OCI-LY7 (cell line): ENCODE measurements around the gene TMEM94. TPM values are rescaled to one million over a fixed set of nuclear protein-coding genes. Genes with fewer than 3 reads are reported as not detected.

Source experiments
- Bru-seq: library from RNA; stranded (reverse); fragments of 400-500 nt; gene quantifications from one replicate; lab custom pipeline; 2021; lab: Mats Ljungman, UMichigan
- BruChase-seq, 2 experiments: library from RNA; stranded (reverse); fragments of 400-500 nt; gene quantifications; one replicate each; lab custom pipeline; 2021; lab: Mats Ljungman, UMichigan
- BruUV-seq: library from RNA; stranded (reverse); fragments of 400-500 nt; replicated peaks from 2 replicates; lab custom pipeline; 2021; lab: Mats Ljungman, UMichigan
- CTCF ChIA-PET: fragments of 300-600 bp; sonication (Branson Sonifier 250); formaldehyde crosslinking; loops from one replicate; lab custom pipeline; 2022; ENCODE audit warnings: antibody characterized with exemption; ENCODE audit not compliant: unreplicated experiment; lab: Charles Lee
- POLR2A ChIA-PET: fragments of 300-600 bp; sonication (Branson Sonifier 250); formaldehyde crosslinking; loops from one replicate; lab custom pipeline; 2022; ENCODE audit warnings: antibody characterized with exemption; lab: Charles Lee
- DNase-seq: peaks from one replicate; pipeline ENCODE4 v3.0.0-alpha.2; 2015; ENCODE audit warnings: low spot score
- H2AFZ ChIP-seq: fragments of 200-600 bp; sonication (generic), shearing (Covaris generic); 2 replicates; pipeline ENCODE4 v1.6.1; 2014; ENCODE audit warnings: mild to moderate bottlenecking, antibody characterized with exemption, low read length, moderate library complexity
- H3K27ac ChIP-seq: fragments of 200-600 bp; sonication (generic); 2 replicates; pipeline ENCODE4 v1.5.1; 2014; ENCODE audit warnings: mixed run types, low read depth, mild to moderate bottlenecking, moderate library complexity, low read length, inconsistent platforms; ENCODE audit not compliant: poor library complexity, severe bottlenecking
- H3K36me3 ChIP-seq: fragments of 200-600 bp; sonication (generic); 2 replicates; pipeline ENCODE4 v1.6.1; 2014; ENCODE audit warnings: mild to moderate bottlenecking, antibody characterized with exemption, low read length, moderate library complexity, mixed read lengths; ENCODE audit not compliant: insufficient read depth
- H3K4me1 ChIP-seq: fragments of 200-600 bp; sonication (generic); 2 replicates; pipeline ENCODE4 v1.5.1; 2014; ENCODE audit warnings: mild to moderate bottlenecking, low read length; ENCODE audit not compliant: insufficient read depth, poor library complexity, severe bottlenecking
- H3K4me2 ChIP-seq: fragments of 200-600 bp; sonication (generic); 2 replicates; pipeline ENCODE4 v1.6.1; 2014; ENCODE audit warnings: mild to moderate bottlenecking, low read length
- H3K4me3 ChIP-seq: fragments of 200-600 bp; sonication (generic); 2 replicates; pipeline ENCODE4 v1.5.1; 2014; ENCODE audit warnings: mild to moderate bottlenecking, low read depth, low read length; ENCODE audit not compliant: poor library complexity, severe bottlenecking
- H3K79me2 ChIP-seq: fragments of 200-600 bp; sonication (generic); 2 replicates; pipeline ENCODE4 v1.6.1; 2016; ENCODE audit warnings: low read depth, mild to moderate bottlenecking, low read length, moderate library complexity, mixed read lengths; ENCODE audit not compliant: insufficient read depth
- H3K9me2 ChIP-seq: fragments of 200-600 bp; sonication (generic); 2 replicates; pipeline ENCODE4 v1.6.1; 2016; ENCODE audit warnings: mild to moderate bottlenecking, low read length, mixed read lengths; ENCODE audit not compliant: insufficient read depth
- H3K9me3 ChIP-seq: fragments of 200-600 bp; sonication (generic); 2 replicates; pipeline ENCODE4 v1.6.1; 2014; ENCODE audit warnings: mild to moderate bottlenecking, mixed run types, low read length, mixed read lengths
- H4K20me1 ChIP-seq: fragments of 200-600 bp; sonication (generic); 2 replicates; pipeline ENCODE4 v1.6.1; 2014; ENCODE audit warnings: mild to moderate bottlenecking, antibody characterized with exemption, low read length, moderate library complexity, mixed read lengths; ENCODE audit not compliant: insufficient read depth
- CTCF ChIP-seq: fragments of 200-600 bp; sonication (generic); conservative IDR thresholded peaks from 2 replicates; pipeline ENCODE4 v1.5.1; 2014; ENCODE audit warnings: mild to moderate bottlenecking, antibody characterized with exemption, low read length, moderate library complexity, mixed read lengths
- EZH2phosphoT487 ChIP-seq: fragments of 200-600 bp; sonication (generic); IDR thresholded peaks from 2 replicates; pipeline ENCODE4 v1.6.1; 2018; ENCODE audit warnings: low read depth, borderline replicate concordance, mild to moderate bottlenecking, mixed run types, antibody characterized with exemption, low read length, moderate library complexity, mixed read lengths
- intact Hi-C: fragments of 100-400 bp; cut with micrococcal nuclease; formaldehyde crosslinking; loops from one replicate; pipeline ENCODE4 v1.10.0; 2022; ENCODE audit not compliant: unreplicated experiment
- long read RNA-seq: library from polyadenylated mRNA; stranded (forward); transcript quantifications from one replicate; pipeline ENCODE4 v2.0.0, GENCODE V29; 2022
- total RNA-seq, 2 experiments: library from RNA; depleted of rRNA in 1 of 2; stranded (reverse); fragments of >200 nt in 1 of 2; shearing (Covaris generic) in 1 of 2; gene quantifications; 2 replicates each; pipeline ENCODE4 v1.2.3, GENCODE V29; 2014 to 2022

Gene TMEM94
- total RNA-seq (2014; rRNA removed; shearing (Covaris generic)) (36.9 and 60.6 TPM in 2 replicates), total RNA-seq (2022) (109 and 121 TPM in 2 replicates), Bru-seq, nascent RNA (percentile 56 among the genes with signal in this experiment), BruChase-seq, experiment 1, labeled RNA remaining after a 6-hour chase (percentile 65 among the genes with signal in this experiment), BruChase-seq, experiment 2, labeled RNA remaining after a 2-hour chase (percentile 58 among the genes with signal in this experiment)
- long read RNA-seq, full-length matches to known transcripts = 5 of 83 reads
- long read RNA-seq, partial matches to known transcripts = 41 of 83 reads
- long read RNA-seq, other reads (novel, unspliced or antisense) = 37 of 83 reads

- intact Hi-C loops = no loop called here
- Histone ChIP-seq H3K9me3 (no peaks in the 10 kb centered on the region), H3K4me2 (peak within 1 kb of the TSS; percentile 81), H3K36me3 (no peaks in the 10 kb centered on the region), H2AFZ (peak within 1 kb of the TSS; percentile 73), H4K20me1 (no peaks in the 10 kb centered on the region), H3K79me2 (peaks cover 7% of the 10 kb centered on the region; the same call in 1 of the 2 replicates), H3K4me1 (peaks cover 57% of the 10 kb centered on the region), H3K4me3 (peak within 1 kb of the TSS; percentile 81), H3K9me2 (no peaks in the 10 kb centered on the region), H3K27ac (peak within 1 kb of the TSS; percentile 25)
- no peak for TF ChIP-seq EZH2phosphoT487
- no peak for TF ChIP-seq CTCF
- ChIA-PET POLR2A (interaction anchor here (0.5 to 2.3 kb wide), 31 partner anchors 9 to 478 kb away, joined by 3 to 11 read pairs (median 3); partner anchors contain the start of genes GRB2, MRPS7 and SLC25A19), CTCF (interaction anchor here (1.2 to 1.6 kb wide), 2 partner anchors 12 to 298 kb away, joined by 3 to 6 read pairs; no protein-coding TSS in a partner anchor)
- peak; percentile 100 for DNase-seq
- BruUV-seq = no TSS peak
These were observed at the start of gene TMEM94 for GRCh38 chr17:75456417-75457046. TMEM94 (plus strand) TSS chr17:75456635; CDS start chr17:75471906, 15,271 bp downstream.

- no peaks in the 10 kb centered on the region for H3K9me3 ChIP-seq
- H3K27ac ChIP-seq = peak overlapping the region; percentile 70
- no peaks in the 10 kb centered on the region for H3K9me2 ChIP-seq
- BruUV-seq = no TSS peak
- peak; percentile 65 for DNase-seq
- no peak overlapping the region for H3K4me3 ChIP-seq
- H3K4me1 ChIP-seq = peaks cover 62% of the 10 kb centered on the region
- intact Hi-C loops = loop anchor here (1.0 kb wide), 1 partner anchor 119 kb away; the partner anchor contains the start of gene SLC25A19
- H3K4me2 ChIP-seq = peak overlapping the region; percentile 85
- ChIA-PET POLR2A (interaction anchor here (0.9 to 6.0 kb wide), 10 partner anchors 11 to 146 kb away, joined by 4 to 91 read pairs (median 8); partner anchors contain the start of genes GGA3, MIF4GD, MRPS7 and SLC25A19), CTCF (interaction anchor here (0.9 to 1.3 kb wide), 2 partner anchors 85 to 118 kb away, joined by 3 to 5 read pairs; partner anchors contain the start of gene SLC25A19)
- TF ChIP-seq CTCF = peak; percentile 80
- TF ChIP-seq EZH2phosphoT487 = no peak
- H2AFZ ChIP-seq = peak overlapping the region; percentile 53
- H4K20me1 ChIP-seq = peaks cover 6% of the 10 kb centered on the region
- H3K79me2 ChIP-seq = peaks cover 27% of the 10 kb centered on the region
- peaks cover 15% of the 10 kb centered on the region for H3K36me3 ChIP-seq
These were observed 48.6 kb upstream of the TMEM94 start for GRCh38 chr17:75407655-75408352.
